DOHH2 (cell line): ENCODE results near the gene PDE4D.

Experiments used
- H3F3A ChIP-seq: fragments of 200-600 bp; sonication (generic), shearing (Covaris generic); 2 replicates; pipeline ENCODE4 v1.6.0; 2016; ENCODE audit warnings: antibody characterized with exemption, mild to moderate bottlenecking; ENCODE audit not compliant: control insufficient read depth, insufficient read depth
- H3K27ac ChIP-seq: fragments of 200-600 bp; sonication (generic); 2 replicates; pipeline ENCODE4 v1.5.1; 2014; ENCODE audit warnings: low read depth, mild to moderate bottlenecking, low read length, moderate library complexity
- H3K27me3 ChIP-seq: fragments of 200-600 bp; sonication (generic); 2 replicates; pipeline ENCODE4 v1.6.1; 2014; ENCODE audit warnings: mild to moderate bottlenecking, low read length, mixed read lengths; ENCODE audit not compliant: control insufficient read depth
- H3K36me3 ChIP-seq: fragments of 200-600 bp; sonication (generic); 2 replicates; pipeline ENCODE4 v1.6.1; 2014; ENCODE audit warnings: mild to moderate bottlenecking, low read length, moderate library complexity, mixed read lengths; ENCODE audit not compliant: control insufficient read depth
- H3K4me1 ChIP-seq: fragments of 200-600 bp; sonication (generic); 2 replicates; pipeline ENCODE4 v1.6.1; 2014; ENCODE audit warnings: mild to moderate bottlenecking, low read length, mixed read lengths; ENCODE audit not compliant: control insufficient read depth
- H3K4me2 ChIP-seq: fragments of 200-600 bp; sonication (generic); 2 replicates; pipeline ENCODE4 v1.6.0; 2014; ENCODE audit warnings: mild to moderate bottlenecking, low read length, moderate library complexity
- H3K4me3 ChIP-seq: fragments of 200-600 bp; sonication (generic); 2 replicates; pipeline ENCODE4 v1.5.1; 2014; ENCODE audit warnings: mild to moderate bottlenecking, low read length, mixed read lengths
- H3K79me2 ChIP-seq: fragments of 200-600 bp; sonication (generic); 2 replicates; pipeline ENCODE4 v1.6.1; 2014; ENCODE audit warnings: mild to moderate bottlenecking, low read length, mixed read lengths; ENCODE audit not compliant: control insufficient read depth
- H3K9me2 ChIP-seq: fragments of 200-600 bp; sonication (generic); replicated peaks from 2 replicates; pipeline ENCODE4 v1.6.1; 2014; ENCODE audit warnings: mild to moderate bottlenecking, low read length, mixed read lengths; ENCODE audit not compliant: control insufficient read depth
- H3K9me3 ChIP-seq: fragments of 200-600 bp; sonication (generic); 2 replicates; pipeline ENCODE4 v1.6.1; 2014; ENCODE audit warnings: antibody characterized with exemption, low read length, mixed read lengths; ENCODE audit not compliant: control insufficient read depth, insufficient read depth
- H4K20me1 ChIP-seq: fragments of 200-600 bp; sonication (generic); 2 replicates; pipeline ENCODE4 v1.6.0; 2014; ENCODE audit warnings: low read depth, mild to moderate bottlenecking, antibody characterized with exemption, low read length, moderate library complexity; ENCODE audit not compliant: control insufficient read depth, insufficient read depth
- CTCF ChIP-seq: fragments of 200-600 bp; sonication (generic); IDR thresholded peaks from one replicate; pipeline ENCODE4 v1.5.1; 2014; ENCODE audit warnings: antibody characterized with exemption, mild to moderate bottlenecking, low read depth, low read length; ENCODE audit not compliant: poor library complexity, severe bottlenecking
- EZH2phosphoT487 ChIP-seq: fragments of 200-600 bp; sonication (generic); IDR thresholded peaks from 2 replicates; pipeline ENCODE4 v1.6.1; 2017; ENCODE audit warnings: borderline replicate concordance, mild to moderate bottlenecking, antibody characterized with exemption, low read length, moderate library complexity, mixed read lengths

The PDE4D gene

GRCh38 chr5:59483971-59484472, 409.5 kb downstream of the PDE4D start:
- TF ChIP-seq EZH2phosphoT487: no peak
- TF ChIP-seq CTCF: no peak
- no peaks in the 10 kb centered on the region for H3K36me3 ChIP-seq
- H3F3A ChIP-seq: no peaks in the 10 kb centered on the region
- H3K4me3 ChIP-seq: no peak overlapping the region
- 0 out of 2 replicates have a peak, but pooled peaks cover 2% of the 10 kb centered on the region for H3K27me3 ChIP-seq
- H3K9me3 ChIP-seq: no peaks in the 10 kb centered on the region
- H3K9me2 ChIP-seq: no peaks in the 10 kb centered on the region
- no peak overlapping the region for H3K27ac ChIP-seq
- H4K20me1 ChIP-seq: no peaks in the 10 kb centered on the region
- H3K79me2 ChIP-seq: no peaks in the 10 kb centered on the region
- no peaks in the 10 kb centered on the region for H3K4me1 ChIP-seq
- H3K4me2 ChIP-seq: no peak overlapping the region

DNA sequence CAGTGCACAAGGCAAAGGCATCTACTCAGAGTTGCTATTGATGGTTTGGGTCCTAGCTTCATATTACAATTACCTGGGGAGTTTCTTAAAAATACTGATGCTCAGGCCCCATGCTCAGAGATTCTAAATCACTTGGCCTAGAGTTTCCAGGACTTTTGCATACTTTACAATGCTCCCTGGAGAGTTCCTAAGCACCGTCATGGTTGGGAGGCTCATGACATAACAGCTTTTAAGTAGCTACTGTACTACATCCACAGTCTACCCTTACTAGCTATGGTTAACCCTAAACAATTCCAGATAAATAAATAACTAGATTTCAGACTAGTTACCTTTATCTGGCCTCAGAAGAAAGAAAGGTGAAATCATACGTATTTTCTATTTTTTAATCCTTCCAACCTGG, 414.4 kb downstream of the PDE4D start:
- TF ChIP-seq EZH2phosphoT487: no peak
- no peak for TF ChIP-seq CTCF
- Histone ChIP-seq H3K79me2 (no peaks in the 10 kb centered on the region), H3K4me1 (no peaks in the 10 kb centered on the region), H3K36me3 (no peaks in the 10 kb centered on the region), H3K27me3 (no peaks in the 10 kb centered on the region), H3K4me2 (no peak overlapping the region), H4K20me1 (no peaks in the 10 kb centered on the region), H3K9me2 (no peaks in the 10 kb centered on the region), H3K9me3 (no peaks in the 10 kb centered on the region), H3K27ac (no peak overlapping the region), H3K4me3 (no peak overlapping the region), H3F3A (no peaks in the 10 kb centered on the region)

- Histone ChIP-seq H3K4me1 (no peaks in the 10 kb centered on the region), H3K79me2 (no peaks in the 10 kb centered on the region)
Measured at GRCh38 chr5:59474324-59474723, 419.2 kb downstream of the PDE4D start.

More at GRCh38 chr5:59474324-59474723, 419.2 kb downstream of the PDE4D start:
- H3K27ac ChIP-seq: no peak overlapping the region
- H4K20me1 ChIP-seq: no peaks in the 10 kb centered on the region
- no peaks in the 10 kb centered on the region for H3K9me3 ChIP-seq
- TF ChIP-seq EZH2phosphoT487: no peak
- TF ChIP-seq CTCF: no peak
- H3K36me3 ChIP-seq: no peaks in the 10 kb centered on the region
- no peaks in the 10 kb centered on the region for H3K9me2 ChIP-seq
- H3K4me3 ChIP-seq: no peak overlapping the region
- H3K27me3 ChIP-seq: no peaks in the 10 kb centered on the region
- no peaks in the 10 kb centered on the region for H3F3A ChIP-seq
- no peak overlapping the region for H3K4me2 ChIP-seq
